HAP-1 (cell line): Measurements from ENCODE around the gene NDUFS6.
"Not testable (repeated sequence)": the region's sequence is repeated elsewhere in the genome, so short reads cannot be mapped to it uniquely, and the experiment has no call there.

Experiments
- DNase-seq, 2 experiments: peaks; one replicate each; pipeline ENCODE4 v3.0.0-alpha.2; 2016 to 2020; ENCODE audit warnings: low spot score in 2 of 2
- H3K27me3 ChIP-seq: fragments of 250-450 bp; sonication (Bioruptor Pico); 2 replicates; pipeline ENCODE4 v1.5.1; 2020; ENCODE audit warnings: low read depth, mild to moderate bottlenecking, moderate library complexity
- H3K36me3 ChIP-seq: fragments of 250-450 bp; sonication (Bioruptor Pico); replicated peaks from 2 replicates; pipeline ENCODE4 v1.5.1; 2020; ENCODE audit warnings: mild to moderate bottlenecking
- H3K4me1 ChIP-seq: fragments of 250-450 bp; sonication (Bioruptor Pico); 2 replicates; pipeline ENCODE4 v1.5.1; 2020; ENCODE audit warnings: mild to moderate bottlenecking
- H3K4me3 ChIP-seq: fragments of 250-450 bp; sonication (Bioruptor Pico); 2 replicates; pipeline ENCODE4 v1.5.1; 2020; ENCODE audit warnings: mild to moderate bottlenecking, moderate library complexity
- H3K9me3 ChIP-seq: fragments of 250-450 bp; sonication (Bioruptor Pico); 2 replicates; pipeline ENCODE4 v1.5.1; 2020; ENCODE audit warnings: mild to moderate bottlenecking, moderate library complexity
- in situ Hi-C: fragments of 300-500 bp; cut with MboI; formaldehyde crosslinking; loops from 3 replicates; pipeline ENCODE4 v1.14.3; 2020; ENCODE audit warnings: low sequenced_read_pairs, inconsistent platforms, mixed read lengths

The NDUFS6 gene

GRCh38 chr5:1838013-1838412 is 36.8 kb downstream of the NDUFS6 start:
- no peaks in the 10 kb centered on the region for H3K36me3 ChIP-seq
- DNase-seq, result no peak
- in situ Hi-C loops, result no loop called here
- H3K27me3 ChIP-seq, result no peaks in the 10 kb centered on the region; the same call in 1 of the 2 replicates
- no peak overlapping the region for H3K4me3 ChIP-seq
- H3K9me3 ChIP-seq, result no peaks in the 10 kb centered on the region
- H3K4me1 ChIP-seq, result no peaks in the 10 kb centered on the region

GRCh38 chr5:1840071-1840547 is 38.9 kb downstream of the NDUFS6 start:
- Histone ChIP-seq H3K9me3 (no peaks in the 10 kb centered on the region), H3K27me3 (no peaks in the 10 kb centered on the region; the same call in 1 of the 2 replicates), H3K4me3 (no peak overlapping the region), H3K36me3 (no peaks in the 10 kb centered on the region), H3K4me1 (no peaks in the 10 kb centered on the region)
- no peak for DNase-seq
- in situ Hi-C loops, result no loop called here

DNA sequence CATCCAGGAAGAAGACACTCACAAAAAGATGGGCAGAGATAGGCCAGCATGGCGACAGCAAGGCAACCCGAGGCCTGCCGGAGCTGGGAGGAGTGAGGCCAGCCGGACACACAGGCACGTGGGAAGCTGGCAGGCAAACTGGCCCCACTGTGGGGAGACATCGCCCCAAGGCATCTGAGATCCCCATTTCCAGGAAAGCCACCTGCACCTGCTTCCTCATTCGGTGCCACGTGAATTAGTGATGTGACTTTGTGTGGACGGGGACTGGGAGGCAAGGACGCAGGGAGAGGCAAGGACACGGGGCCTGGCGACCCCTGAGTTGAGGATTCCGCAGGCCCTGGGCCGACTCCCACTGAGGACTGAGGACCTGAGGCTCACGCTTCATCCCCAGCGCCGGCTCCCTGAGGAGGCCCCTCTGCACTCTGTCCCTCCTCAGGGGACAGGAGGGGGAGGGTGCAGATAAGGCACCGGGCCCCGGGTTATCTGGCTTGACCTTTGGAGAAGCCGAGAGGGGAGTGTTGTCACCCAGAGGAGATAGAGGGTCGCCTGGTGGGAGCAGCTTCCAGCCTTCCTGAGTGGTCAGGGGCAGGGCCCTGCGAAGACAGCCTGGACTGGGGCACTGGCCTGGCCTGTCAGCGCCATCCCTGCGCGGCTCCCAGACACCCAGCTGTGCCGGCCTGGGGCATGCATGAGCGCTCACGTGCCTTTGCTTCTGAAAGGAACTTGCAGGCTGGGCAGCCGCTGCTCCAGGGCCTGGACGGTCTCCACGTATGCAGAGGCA is 39.7 kb downstream of the NDUFS6 start:
- Histone ChIP-seq H3K36me3 (no peaks in the 10 kb centered on the region), H3K9me3 (no peaks in the 10 kb centered on the region), H3K4me3 (no peak overlapping the region), H3K4me1 (no peaks in the 10 kb centered on the region), H3K27me3 (no peaks in the 10 kb centered on the region; the same call in 1 of the 2 replicates)
- in situ Hi-C loops, result no loop called here
- no peak for DNase-seq

- DNase-seq, result no peak
- no peaks in the 10 kb centered on the region for H3K4me1 ChIP-seq
- no peak overlapping the region for H3K4me3 ChIP-seq
- H3K36me3 ChIP-seq, result no peaks in the 10 kb centered on the region
- in situ Hi-C loops, result no loop called here
- no peaks in the 10 kb centered on the region; the same call in 1 of the 2 replicates for H3K27me3 ChIP-seq
- H3K9me3 ChIP-seq, result no peaks in the 10 kb centered on the region
These were observed 41.0 kb downstream of the NDUFS6 start for GRCh38 chr5:1842004-1842819.

DNA sequence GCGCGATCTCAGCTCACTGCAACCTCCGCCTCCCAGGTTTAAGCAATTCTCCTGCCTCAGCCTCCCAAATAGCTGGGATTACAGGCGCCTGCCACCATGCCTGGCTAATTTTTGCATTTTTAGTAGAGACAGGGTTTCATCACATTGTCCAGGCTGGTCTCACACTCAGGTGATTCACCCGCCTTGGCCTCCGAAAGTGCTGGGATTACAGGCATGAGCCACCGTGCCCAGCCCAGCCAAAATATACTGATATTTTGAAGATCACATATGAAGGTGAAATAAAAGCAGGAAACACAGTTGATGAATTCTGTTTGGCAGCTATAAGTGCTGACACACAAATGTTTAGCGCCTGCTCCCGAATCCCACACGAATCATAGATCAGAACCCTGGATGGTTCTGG is 42.6 kb downstream of the NDUFS6 start:
- H3K27me3 ChIP-seq, H3K36me3 ChIP-seq, in situ Hi-C loops, H3K4me3 ChIP-seq, H3K9me3 ChIP-seq, DNase-seq, H3K4me1 ChIP-seq: not testable (repeated sequence)

GRCh38 chr5:1844708-1845436 is 43.7 kb downstream of the NDUFS6 start:
- Histone ChIP-seq H3K4me1 (no peaks in the 10 kb centered on the region), H3K36me3 (no peaks in the 10 kb centered on the region)

DNA sequence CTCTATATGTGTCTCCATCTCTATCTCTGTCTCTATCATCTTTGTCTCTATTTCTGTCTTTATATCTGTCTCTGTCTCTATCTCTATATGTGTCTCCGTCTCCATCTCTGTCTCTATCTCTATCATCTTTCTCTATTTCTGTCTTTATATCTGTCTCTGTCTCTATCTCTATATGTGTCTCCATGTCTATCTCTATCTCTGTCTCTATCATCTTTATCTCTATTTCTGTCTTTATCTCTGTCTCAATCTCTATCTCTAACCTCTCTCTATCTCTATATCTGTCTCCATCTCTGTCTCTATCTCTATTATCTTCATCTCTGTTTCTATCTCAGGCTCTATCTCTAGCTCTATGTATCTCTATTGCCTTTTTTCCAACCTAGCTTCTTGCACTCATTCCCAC is 44.5 kb downstream of the NDUFS6 start:
- no peaks in the 10 kb centered on the region for H3K9me3 ChIP-seq
- no peaks in the 10 kb centered on the region for H3K4me1 ChIP-seq
- no peak overlapping the region for H3K4me3 ChIP-seq
- in situ Hi-C loops, result no loop called here
- H3K36me3 ChIP-seq, result no peaks in the 10 kb centered on the region
- DNase-seq, result no peak
- H3K27me3 ChIP-seq, result no peaks in the 10 kb centered on the region; the same call in 1 of the 2 replicates

More at GRCh38 chr5:1844708-1845436, 43.7 kb downstream of the NDUFS6 start:
- H3K27me3 ChIP-seq, result no peaks in the 10 kb centered on the region; the same call in 1 of the 2 replicates
- in situ Hi-C loops, result no loop called here
- H3K4me3 ChIP-seq, result no peak overlapping the region
- no peak for DNase-seq
- no peaks in the 10 kb centered on the region for H3K9me3 ChIP-seq

DNA sequence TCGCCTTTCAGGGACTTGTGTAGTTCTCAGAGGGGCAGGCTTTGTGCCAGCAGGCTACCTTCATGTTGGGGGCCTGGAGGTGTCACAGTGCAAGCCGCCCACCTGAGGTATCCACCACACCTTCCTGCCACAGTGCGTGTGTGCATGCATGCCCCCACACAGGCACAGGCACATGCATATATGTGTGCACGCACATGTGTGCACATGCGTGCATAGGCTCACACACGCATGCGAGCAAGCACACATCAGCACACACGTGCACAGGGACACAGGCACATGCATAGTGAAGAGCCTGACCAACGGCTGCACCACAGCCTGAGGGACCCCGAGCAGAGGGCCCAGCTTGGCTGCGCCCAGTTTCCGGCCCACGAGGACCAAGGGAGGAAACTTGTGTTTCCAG is 45.4 kb downstream of the NDUFS6 start:
- H3K36me3 ChIP-seq, result no peaks in the 10 kb centered on the region
- in situ Hi-C loops, result no loop called here
- no peak overlapping the region for H3K4me3 ChIP-seq
- H3K4me1 ChIP-seq, result no peaks in the 10 kb centered on the region
- peaks cover 3% of the 10 kb centered on the region; the same call in 1 of the 2 replicates for H3K27me3 ChIP-seq
- no peaks in the 10 kb centered on the region for H3K9me3 ChIP-seq
- no peak for DNase-seq

GRCh38 chr5:1847056-1847455 is 45.8 kb downstream of the NDUFS6 start:
- Histone ChIP-seq H3K36me3 (no peaks in the 10 kb centered on the region), H3K27me3 (peaks cover 5% of the 10 kb centered on the region; the same call in 1 of the 2 replicates), H3K4me1 (no peaks in the 10 kb centered on the region), H3K4me3 (no peak overlapping the region), H3K9me3 (no peaks in the 10 kb centered on the region)
- no peak for DNase-seq
- in situ Hi-C loops, result no loop called here

GRCh38 chr5:1847611-1848010 is 46.4 kb downstream of the NDUFS6 start:
- in situ Hi-C loops, result no loop called here

GRCh38 chr5:1850324-1851154 is 49.3 kb downstream of the NDUFS6 start:
- in situ Hi-C loops, result no loop called here
- DNase-seq, result no peak
- Histone ChIP-seq H3K4me1 (no peaks in the 10 kb centered on the region), H3K27me3 (0 out of 2 replicates have a peak, but pooled peaks cover 5% of the 10 kb centered on the region), H3K36me3 (no peaks in the 10 kb centered on the region), H3K9me3 (no peaks in the 10 kb centered on the region), H3K4me3 (no peak overlapping the region)

More at GRCh38 chr5:1847611-1848010, 46.4 kb downstream of the NDUFS6 start:
- Histone ChIP-seq H3K36me3 (no peaks in the 10 kb centered on the region), H3K4me1 (no peaks in the 10 kb centered on the region), H3K4me3 (no peak overlapping the region), H3K27me3 (0 out of 2 replicates have a peak, but pooled peaks cover 5% of the 10 kb centered on the region), H3K9me3 (no peaks in the 10 kb centered on the region)
- DNase-seq, result no peak

- in situ Hi-C loops, result no loop called here
- Histone ChIP-seq H3K36me3 (no peaks in the 10 kb centered on the region), H3K4me3 (no peak overlapping the region), H3K9me3 (no peaks in the 10 kb centered on the region), H3K4me1 (no peaks in the 10 kb centered on the region), H3K27me3 (0 out of 2 replicates have a peak, but pooled peaks cover 5% of the 10 kb centered on the region)
- DNase-seq, result no peak
These were observed 50.2 kb downstream of the NDUFS6 start for GRCh38 chr5:1851290-1851934.
